HFFc6 (cell line): ENCODE measurements around the gene RHOV. TPM values are rescaled to one million over a fixed set of nuclear protein-coding genes. Genes with fewer than 3 reads are reported as not detected.

Experiments
- DNase-seq: peaks from one replicate; pipeline ENCODE4 v3.0.0-alpha.2; 2018
- H3K27ac Mint-ChIP-seq: 2 replicates; pipeline ENCODE4 v1.8.0; 2020; ENCODE audit warnings: mild to moderate bottlenecking, mixed read lengths
- H3K27me3 Mint-ChIP-seq: 2 replicates; pipeline ENCODE4 v1.8.0; 2021; ENCODE audit warnings: mild to moderate bottlenecking, moderate library complexity, mixed read lengths; ENCODE audit not compliant: insufficient read depth
- H3K36me3 Mint-ChIP-seq: 2 replicates; pipeline ENCODE4 v1.8.0; 2021; ENCODE audit warnings: low read depth, mixed read lengths
- H3K4me1 Mint-ChIP-seq: 2 replicates; pipeline ENCODE4 v1.8.0; 2020; ENCODE audit warnings: low read depth, mixed read lengths
- H3K4me3 Mint-ChIP-seq: 2 replicates; pipeline ENCODE4 v1.8.0; 2020; ENCODE audit warnings: mild to moderate bottlenecking, moderate library complexity, mixed read lengths
- H3K9me3 Mint-ChIP-seq: 2 replicates; pipeline ENCODE4 v1.8.0; 2020; ENCODE audit warnings: mild to moderate bottlenecking, mixed read lengths
- total RNA-seq, 6 experiments: library from RNA; stranded (reverse); fragmentation: NEBNext Ultra II Directional; extraction: Animal tissue kit (Norgen Biotek cat#: 25700); gene quantifications; 2 replicates in 1 of 6; 3 replicates in 5 of 6; pipeline ENCODE4 v1.2.3, GENCODE V29; 2021
- TF ChIP-seq, protein P1 (sequence below): fragments of 200-600 bp; sonication (generic); IDR thresholded peaks from 2 replicates; pipeline ENCODE4 v1.5.0; 2021; ENCODE audit warnings: antibody characterized with exemption, mild to moderate bottlenecking

RHOV gene
- total RNA-seq, 6 experiments from 2014 or later, result 0.14 to 0.41 (median 0.31) TPM; not detected in 1

DNA sequence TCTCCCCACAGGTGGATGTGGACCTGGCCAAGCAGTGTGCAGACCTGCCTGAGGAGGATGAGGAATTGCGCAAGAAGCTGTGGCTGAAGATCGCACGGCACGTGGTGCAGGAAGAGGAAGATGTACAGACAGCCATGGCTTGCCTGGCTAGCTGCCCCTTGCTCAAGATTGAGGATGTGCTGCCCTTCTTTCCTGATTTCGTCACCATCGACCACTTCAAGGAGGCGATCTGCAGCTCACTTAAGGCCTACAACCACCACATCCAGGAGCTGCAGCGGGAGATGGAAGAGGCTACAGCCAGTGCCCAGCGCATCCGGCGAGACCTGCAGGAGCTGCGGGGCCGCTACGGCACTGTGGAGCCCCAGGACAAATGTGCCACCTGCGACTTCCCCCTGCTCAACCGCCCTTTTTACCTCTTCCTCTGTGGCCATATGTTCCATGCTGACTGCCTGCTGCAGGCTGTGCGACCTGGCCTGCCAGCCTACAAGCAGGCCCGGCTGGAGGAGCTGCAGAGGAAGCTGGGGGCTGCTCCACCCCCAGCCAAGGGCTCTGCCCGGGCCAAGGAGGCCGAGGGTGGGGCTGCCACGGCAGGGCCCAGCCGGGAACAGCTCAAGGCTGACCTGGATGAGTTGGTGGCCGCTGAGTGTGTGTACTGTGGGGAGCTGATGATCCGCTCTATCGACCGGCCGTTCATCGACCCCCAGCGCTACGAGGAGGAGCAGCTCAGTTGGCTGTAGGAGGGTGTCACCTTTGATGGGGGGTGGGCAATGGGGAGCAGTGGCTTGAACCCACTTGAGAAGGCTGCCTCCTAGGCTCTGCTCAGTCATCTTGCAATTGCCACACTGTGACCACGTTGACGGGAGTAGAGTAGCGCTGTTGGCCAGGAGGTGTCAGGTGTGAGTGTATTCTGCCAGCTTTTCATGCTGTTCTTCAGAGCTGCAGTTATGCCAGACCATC is 28.8 kb upstream of the RHOV start:
- DNase-seq, result no peak
- peaks cover 22% of the 10 kb centered on the region; the same call in 1 of the 2 replicates for H3K36me3 Mint-ChIP-seq

DNA sequence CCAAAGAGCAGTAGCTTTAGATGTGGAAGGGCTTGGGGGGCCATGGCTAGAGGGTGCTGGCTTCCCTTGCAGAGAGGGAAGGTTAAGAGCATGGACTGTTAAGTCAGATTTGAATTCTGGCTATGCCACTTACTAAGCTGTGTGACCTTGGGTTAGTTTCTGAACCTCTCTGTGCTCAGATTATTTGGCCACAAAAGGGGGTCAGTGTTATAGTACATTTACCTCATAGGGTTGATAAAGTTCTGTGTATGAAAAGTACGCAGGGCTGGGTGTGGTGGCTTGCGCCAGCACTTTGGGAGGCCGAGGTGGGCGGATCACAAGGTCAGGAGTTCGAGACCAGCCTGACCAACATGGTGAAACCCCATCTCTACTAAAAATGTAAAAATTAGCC is 27.0 kb upstream of the RHOV start:
- TF ChIP-seq, protein P1, sequence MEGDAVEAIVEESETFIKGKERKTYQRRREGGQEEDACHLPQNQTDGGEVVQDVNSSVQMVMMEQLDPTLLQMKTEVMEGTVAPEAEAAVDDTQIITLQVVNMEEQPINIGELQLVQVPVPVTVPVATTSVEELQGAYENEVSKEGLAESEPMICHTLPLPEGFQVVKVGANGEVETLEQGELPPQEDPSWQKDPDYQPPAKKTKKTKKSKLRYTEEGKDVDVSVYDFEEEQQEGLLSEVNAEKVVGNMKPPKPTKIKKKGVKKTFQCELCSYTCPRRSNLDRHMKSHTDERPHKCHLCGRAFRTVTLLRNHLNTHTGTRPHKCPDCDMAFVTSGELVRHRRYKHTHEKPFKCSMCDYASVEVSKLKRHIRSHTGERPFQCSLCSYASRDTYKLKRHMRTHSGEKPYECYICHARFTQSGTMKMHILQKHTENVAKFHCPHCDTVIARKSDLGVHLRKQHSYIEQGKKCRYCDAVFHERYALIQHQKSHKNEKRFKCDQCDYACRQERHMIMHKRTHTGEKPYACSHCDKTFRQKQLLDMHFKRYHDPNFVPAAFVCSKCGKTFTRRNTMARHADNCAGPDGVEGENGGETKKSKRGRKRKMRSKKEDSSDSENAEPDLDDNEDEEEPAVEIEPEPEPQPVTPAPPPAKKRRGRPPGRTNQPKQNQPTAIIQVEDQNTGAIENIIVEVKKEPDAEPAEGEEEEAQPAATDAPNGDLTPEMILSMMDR, result no peak
- H3K27ac Mint-ChIP-seq, result no peak overlapping the region
- DNase-seq, result no peak
- no peaks in the 10 kb centered on the region for H3K9me3 Mint-ChIP-seq
- H3K4me1 Mint-ChIP-seq, result peaks cover 24% of the 10 kb centered on the region
- no peaks in the 10 kb centered on the region; the same call in 1 of the 2 replicates for H3K27me3 Mint-ChIP-seq
- peaks cover 22% of the 10 kb centered on the region; the same call in 1 of the 2 replicates for H3K36me3 Mint-ChIP-seq
- H3K4me3 Mint-ChIP-seq, result no peak overlapping the region

More for the DNA sequence above, 28.8 kb upstream of the RHOV start:
- no peak overlapping the region for H3K27ac Mint-ChIP-seq
- no peaks in the 10 kb centered on the region; the same call in 1 of the 2 replicates for H3K27me3 Mint-ChIP-seq
- peaks cover 23% of the 10 kb centered on the region for H3K4me1 Mint-ChIP-seq
- H3K9me3 Mint-ChIP-seq, result no peaks in the 10 kb centered on the region
- TF ChIP-seq, protein P1, result no peak
- H3K4me3 Mint-ChIP-seq, result no peak overlapping the region

DNA sequence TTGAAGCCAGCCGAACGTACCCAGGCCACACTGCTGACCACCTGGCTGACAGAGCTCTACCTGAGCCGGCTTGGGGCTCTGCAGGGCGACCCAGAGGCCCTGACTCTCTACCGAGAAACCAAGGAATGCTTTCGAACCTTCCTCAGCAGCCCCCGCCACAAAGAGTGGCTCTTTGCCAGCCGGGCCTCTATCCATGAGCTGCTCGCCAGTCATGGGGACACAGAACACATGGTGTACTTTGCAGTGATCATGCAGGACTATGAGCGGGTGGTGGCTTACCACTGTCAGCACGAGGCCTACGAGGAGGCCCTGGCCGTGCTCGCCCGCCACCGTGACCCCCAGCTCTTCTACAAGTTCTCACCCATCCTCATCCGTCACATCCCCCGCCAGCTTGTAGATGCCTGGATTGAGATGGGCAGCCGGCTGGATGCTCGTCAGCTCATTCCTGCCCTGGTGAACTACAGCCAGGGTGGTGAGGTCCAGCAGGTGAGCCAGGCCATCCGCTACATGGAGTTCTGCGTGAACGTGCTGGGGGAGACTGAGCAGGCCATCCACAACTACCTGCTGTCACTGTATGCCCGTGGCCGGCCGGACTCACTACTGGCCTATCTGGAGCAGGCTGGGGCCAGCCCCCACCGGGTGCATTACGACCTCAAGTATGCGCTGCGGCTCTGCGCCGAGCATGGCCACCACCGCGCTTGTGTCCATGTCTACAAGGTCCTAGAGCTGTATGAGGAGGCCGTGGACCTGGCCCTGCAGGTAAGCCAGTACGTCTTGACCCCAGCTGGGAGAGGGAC is 26.4 kb upstream of the RHOV start:
- peaks cover 22% of the 10 kb centered on the region; the same call in 1 of the 2 replicates for H3K36me3 Mint-ChIP-seq

DNA sequence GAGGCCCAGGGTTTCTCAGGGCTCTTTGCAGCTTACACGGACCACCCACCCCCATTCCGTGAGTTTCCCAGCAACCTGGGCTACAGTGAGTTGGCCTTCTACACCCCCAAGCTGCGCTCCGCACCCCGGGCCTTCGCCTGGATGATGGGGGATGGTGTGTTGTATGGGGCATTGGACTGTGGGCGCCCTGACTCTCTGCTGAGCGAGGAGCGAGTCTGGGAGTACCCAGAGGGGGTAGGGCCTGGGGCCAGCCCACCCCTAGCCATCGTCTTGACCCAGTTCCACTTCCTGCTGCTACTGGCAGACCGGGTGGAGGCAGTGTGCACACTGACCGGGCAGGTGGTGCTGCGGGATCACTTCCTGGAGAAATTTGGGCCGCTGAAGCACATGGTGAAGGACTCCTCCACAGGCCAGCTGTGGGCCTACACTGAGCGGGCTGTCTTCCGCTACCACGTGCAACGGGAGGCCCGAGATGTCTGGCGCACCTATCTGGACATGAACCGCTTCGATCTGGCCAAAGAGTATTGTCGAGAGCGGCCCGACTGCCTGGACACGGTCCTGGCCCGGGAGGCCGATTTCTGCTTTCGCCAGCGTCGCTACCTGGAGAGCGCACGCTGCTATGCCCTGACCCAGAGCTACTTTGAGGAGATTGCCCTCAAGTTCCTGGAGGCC is 25.6 kb upstream of the RHOV start:
- H3K27me3 Mint-ChIP-seq, result no peaks in the 10 kb centered on the region; the same call in 1 of the 2 replicates
- TF ChIP-seq, protein P1, result no peak

More for the DNA sequence above, 26.4 kb upstream of the RHOV start:
- no peaks in the 10 kb centered on the region for H3K9me3 Mint-ChIP-seq
- H3K4me1 Mint-ChIP-seq, result peaks cover 24% of the 10 kb centered on the region
- no peak overlapping the region for H3K27ac Mint-ChIP-seq
- no peak for DNase-seq
- H3K27me3 Mint-ChIP-seq, result no peaks in the 10 kb centered on the region; the same call in 1 of the 2 replicates
- TF ChIP-seq, protein P1, result no peak
- H3K4me3 Mint-ChIP-seq, result no peak overlapping the region

More for the DNA sequence above, 25.6 kb upstream of the RHOV start:
- DNase-seq, result no peak
- Mint-ChIP-seq H3K9me3 (no peaks in the 10 kb centered on the region), H3K36me3 (peaks cover 26% of the 10 kb centered on the region), H3K4me3 (no peak overlapping the region), H3K27ac (no peak overlapping the region), H3K4me1 (peaks cover 26% of the 10 kb centered on the region)
